HG02981 (cell line): ENCODE measurements around the gene UMODL1.

ENCODE experiments used
- ATAC-seq: cut with Tn5 transposase; IDR thresholded peaks from one replicate; pipeline ENCODE4 v1.9.1; 2021; ENCODE audit warnings: mild to moderate bottlenecking, moderate library complexity; ENCODE audit not compliant: unreplicated experiment

The UMODL1 gene, protein sequence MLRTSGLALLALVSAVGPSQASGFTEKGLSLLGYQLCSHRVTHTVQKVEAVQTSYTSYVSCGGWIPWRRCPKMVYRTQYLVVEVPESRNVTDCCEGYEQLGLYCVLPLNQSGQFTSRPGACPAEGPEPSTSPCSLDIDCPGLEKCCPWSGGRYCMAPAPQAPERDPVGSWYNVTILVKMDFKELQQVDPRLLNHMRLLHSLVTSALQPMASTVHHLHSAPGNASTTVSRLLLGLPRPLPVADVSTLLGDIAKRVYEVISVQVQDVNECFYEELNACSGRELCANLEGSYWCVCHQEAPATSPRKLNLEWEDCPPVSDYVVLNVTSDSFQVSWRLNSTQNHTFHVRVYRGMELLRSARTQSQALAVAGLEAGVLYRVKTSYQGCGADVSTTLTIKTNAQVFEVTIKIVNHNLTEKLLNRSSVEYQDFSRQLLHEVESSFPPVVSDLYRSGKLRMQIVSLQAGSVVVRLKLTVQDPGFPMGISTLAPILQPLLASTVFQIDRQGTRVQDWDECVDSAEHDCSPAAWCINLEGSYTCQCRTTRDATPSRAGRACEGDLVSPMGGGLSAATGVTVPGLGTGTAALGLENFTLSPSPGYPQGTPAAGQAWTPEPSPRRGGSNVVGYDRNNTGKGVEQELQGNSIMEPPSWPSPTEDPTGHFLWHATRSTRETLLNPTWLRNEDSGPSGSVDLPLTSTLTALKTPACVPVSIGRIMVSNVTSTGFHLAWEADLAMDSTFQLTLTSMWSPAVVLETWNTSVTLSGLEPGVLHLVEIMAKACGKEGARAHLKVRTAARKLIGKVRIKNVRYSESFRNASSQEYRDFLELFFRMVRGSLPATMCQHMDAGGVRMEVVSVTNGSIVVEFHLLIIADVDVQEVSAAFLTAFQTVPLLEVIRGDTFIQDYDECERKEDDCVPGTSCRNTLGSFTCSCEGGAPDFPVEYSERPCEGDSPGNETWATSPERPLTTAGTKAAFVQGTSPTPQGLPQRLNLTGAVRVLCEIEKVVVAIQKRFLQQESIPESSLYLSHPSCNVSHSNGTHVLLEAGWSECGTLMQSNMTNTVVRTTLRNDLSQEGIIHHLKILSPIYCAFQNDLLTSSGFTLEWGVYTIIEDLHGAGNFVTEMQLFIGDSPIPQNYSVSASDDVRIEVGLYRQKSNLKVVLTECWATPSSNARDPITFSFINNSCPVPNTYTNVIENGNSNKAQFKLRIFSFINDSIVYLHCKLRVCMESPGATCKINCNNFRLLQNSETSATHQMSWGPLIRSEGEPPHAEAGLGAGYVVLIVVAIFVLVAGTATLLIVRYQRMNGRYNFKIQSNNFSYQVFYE

DNA sequence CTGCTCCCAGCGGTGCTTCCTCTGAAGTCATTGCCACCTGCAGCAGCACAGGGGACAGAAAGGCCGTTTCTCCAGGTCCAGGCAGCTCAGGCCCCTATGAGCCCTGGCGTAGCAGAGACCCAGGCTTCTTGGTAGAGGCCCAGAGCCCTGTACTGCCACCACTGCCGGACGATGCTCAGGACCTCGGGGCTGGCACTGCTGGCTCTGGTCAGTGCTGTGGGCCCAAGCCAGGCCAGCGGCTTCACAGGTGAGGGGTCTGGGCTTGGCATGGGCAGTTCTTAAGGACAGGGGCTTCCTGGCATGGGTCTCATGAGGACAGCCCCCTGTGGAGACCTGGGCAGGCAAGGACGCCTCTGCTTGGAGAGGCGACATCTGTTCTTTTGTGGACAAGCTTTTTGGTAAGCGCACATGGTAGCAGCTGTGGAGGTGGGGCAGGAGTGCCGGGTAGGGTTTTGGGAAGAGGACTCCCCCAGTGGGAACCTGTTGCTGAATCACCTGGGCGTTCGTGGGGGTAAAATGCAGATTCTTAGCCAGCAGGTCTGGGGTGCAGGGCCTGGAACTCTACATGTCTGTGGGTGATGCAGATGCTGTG is at the start of gene UMODL1:
TSS of gene UMODL1 (plus strand) at position 172 of the 592 bp plus-strand sequence. CDS start at position 172, 0 bp downstream.
- ATAC-seq, result no peak

DNA sequence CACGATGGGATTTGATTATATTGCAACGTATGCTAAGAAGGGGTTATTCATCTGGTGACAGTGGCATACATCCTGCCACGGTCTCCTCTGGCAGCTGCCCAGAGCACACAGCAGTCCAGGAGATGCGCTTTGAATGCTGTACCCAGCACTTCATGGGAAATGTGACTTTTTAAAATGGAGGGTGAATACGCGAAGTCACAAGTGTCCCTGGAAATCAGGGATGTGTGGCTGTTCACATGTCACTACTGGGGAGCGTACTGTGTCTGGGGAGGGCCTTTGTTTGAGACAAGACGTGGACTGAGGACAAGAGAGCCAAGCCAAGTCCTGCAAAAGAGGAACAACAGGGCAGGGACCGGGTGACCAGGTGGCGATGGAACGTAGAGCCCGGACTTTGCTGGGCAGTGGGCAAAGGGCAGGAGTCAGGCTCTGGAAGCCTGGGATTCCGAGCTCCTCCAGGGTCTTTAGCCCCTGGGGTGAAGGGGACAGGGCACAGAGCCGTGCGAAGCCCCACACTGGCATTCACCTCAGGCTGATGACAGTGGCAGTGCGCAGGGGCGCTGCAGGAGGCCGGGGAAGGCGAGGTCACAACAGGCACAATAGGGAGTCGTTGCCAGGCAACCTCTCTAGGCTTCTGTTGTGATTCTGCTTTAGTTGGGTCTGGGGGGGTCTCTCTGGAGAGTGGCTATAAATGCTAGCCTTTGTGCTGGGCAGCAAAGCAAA is 49.6 kb upstream of the UMODL1 start:
- ATAC-seq, result no peak

DNA sequence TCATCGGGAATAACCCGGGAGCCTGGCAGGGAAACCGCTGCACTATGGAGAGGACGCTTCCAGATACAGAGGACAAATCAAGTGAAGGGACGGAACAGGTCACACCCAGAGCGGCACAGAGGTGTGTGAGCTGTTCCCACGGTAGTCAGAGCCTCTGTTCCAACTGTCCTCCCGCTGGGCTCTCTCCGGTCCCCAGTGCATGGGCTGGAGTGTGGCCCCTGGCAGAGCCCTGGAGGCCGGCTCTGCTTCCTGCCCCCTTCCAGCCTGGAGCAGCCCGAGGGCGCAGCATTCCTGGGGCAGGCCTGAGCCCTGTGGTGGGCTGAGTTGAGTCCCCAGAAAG is 49.1 kb upstream of the UMODL1 start:
- ATAC-seq, result no peak

DNA sequence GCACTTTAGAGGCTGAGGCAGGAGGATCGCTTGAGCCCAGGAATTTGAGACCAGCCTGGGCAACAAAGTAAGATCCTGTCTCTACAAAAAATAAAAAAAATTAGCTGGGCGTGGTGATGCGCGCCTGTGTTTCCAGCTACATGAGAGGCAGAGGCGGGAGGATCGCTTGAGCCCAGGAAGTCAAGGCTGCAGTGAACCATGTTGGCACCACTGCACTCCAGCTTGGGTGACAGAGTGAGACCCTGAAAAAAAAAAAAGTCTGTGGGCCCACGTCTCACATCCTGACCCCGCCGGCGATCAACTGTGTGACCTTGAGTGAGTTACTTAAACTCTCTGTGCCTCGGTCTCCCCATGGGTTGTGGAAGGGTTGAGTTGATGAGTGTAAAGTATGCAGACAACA is 48.2 kb upstream of the UMODL1 start:
- no peak for ATAC-seq

DNA sequence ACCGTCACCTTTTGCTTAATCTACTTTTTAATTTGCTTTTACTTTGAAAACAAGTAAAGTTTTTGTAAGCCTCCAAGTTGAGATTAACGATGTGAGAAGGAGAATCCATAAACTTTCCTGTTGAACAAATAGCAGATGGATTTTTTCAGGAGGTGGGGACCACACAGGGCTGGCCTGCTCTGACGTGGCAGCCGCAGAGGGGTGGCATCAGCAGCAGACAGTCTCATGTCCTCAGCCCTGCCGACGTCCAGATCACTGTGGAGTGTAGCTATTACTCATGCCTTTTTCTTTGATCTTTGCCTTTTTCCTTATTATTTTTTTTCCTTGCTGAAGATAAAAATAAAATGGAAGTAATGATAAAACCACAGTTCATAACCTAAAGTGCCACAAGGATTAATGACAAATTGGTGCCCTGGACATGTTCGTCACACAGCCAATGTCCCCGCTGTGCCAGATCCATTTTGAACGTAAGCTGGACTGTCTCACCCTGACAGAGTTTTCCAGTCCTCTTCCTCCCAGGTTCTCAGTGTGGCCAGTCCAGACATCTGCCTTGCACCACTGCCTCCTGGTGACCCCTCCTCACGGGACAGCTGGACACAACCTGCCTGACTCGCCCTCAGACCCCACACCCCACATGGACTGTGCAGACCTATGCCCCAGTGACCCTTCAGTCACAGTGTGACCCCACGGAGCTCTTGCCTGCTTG is 45.6 kb upstream of the UMODL1 start:
- no peak for ATAC-seq

DNA sequence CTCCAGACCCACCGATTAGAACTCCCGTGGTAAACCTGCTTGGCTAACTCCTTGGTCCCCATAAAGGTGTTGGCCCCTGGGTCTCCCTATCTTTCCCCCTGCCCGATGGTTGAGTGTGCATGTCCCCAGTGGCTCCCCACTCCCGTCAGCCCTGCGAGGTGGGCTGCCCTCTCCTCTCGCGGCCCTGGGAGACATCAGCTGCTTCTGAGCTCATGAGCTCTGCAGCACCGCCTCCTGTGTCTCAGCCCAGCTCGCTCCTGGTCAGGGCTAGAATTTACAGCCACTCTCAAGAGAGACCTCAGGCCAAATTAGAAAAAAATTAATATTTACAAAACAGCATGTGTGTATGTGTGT is 45.1 kb upstream of the UMODL1 start:
- no peak for ATAC-seq

DNA sequence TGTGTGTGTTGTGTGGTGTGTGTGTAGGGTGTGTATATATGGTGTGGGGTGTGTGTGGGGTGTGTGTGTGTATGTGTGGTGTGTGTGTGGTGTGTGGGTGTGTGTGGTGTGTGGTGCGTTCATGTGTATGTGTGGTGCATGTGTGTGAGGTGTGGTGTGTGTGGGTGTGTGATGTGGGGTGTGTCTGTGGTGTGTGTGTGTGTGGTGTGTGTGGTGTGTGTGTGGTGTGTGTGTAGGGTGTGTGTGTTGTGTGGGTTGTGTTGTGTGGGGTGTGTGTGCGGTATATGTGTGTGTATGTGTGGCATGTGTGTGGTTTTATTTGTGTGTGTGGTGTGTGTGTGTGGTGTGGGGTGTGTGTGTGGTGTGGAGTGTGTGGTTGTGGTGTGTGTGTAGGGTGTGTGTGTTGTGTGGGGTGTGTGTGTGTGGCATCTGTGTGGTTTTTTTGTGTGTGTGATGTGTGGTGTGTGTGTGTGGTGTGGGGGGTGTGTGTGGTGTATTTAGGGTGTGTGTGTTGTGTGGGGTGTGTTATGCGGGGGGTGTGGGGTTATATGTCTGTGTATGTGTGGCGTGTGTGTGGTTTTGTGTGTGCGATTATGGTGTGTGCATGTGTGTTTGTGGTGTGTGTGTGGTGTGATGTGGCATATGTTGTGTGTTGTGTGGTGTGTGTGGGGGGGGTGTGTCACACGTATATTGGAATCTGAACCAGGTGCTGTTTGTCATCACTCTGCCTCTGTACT is 43.9 kb upstream of the UMODL1 start:
- no peak for ATAC-seq

DNA sequence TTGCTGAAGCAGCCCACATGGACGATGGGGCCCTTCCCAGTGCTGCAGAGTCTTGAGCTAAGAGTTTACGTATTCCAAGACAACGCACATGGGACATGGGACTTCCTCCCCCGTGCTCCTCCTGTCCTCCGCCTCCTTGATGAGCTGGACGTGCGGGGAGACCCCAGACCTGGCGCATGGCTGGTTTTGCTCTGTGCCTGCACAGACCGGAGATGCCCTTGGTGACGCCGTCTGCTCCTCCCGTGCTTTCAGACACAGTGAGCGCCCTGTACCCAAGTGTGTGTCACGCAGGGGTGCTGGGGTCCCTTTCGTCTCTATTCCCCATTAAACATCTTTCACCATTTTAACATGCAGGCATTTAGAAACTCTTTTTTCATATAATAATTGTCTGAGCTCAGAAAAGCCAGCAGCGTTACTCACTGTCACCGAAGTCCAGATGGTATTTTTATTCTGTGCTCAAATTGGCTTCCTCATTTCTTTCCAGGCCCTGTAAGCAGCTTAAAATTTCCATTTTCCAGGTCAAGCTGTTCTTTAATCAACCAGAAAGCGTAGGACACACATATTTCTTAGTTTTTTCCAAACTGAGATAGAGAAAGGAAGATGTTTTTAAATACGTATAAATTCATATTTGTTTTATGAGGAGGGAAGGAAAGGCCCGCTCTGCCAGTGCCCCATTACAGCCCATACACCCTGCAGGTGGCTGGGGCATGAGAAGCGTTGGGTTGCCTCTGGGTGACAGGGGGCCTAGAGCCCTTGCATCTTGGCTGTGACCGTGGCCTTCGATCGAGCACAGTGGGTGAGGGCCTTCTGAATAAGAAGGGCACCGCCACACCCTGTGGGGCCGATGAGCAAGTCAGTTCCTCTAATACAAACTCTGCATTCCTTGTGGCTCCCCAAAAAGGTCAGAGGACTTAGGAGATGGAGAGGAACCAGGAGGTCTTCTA is 43.0 kb upstream of the UMODL1 start:
- ATAC-seq, result no peak

DNA sequence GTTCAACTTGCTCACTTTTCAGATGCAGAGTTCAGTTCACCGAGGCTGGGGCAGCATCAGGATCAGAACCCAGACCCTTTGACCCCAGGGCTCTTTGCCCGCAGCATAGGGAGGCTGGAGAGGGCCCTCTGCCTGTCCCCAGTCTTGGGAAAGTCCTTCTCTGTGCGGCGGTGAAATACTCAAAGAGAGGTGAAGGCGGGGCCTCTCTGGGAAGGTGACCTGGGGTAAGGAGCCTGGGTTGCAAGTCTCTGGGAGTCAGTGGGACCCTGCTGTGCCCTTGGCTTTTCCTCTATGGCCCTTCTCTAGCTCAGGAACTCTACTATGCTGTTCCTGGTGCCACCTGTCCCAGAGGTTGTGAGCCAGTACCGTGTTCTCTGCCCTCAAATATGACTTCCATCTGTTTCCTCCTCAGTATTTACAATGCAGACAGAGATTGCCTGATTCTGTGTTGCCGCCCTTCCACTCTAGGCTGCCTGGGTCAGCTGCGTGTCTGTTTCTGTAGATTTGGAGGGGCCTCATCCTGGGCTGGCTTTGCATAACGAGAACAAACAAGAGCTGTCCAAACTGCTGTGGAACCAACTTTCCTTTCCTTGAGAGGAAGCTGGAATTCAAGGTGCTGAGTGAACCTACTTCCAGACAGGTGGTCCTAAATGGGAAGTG is 42.2 kb upstream of the UMODL1 start:
- ATAC-seq, result no peak

DNA sequence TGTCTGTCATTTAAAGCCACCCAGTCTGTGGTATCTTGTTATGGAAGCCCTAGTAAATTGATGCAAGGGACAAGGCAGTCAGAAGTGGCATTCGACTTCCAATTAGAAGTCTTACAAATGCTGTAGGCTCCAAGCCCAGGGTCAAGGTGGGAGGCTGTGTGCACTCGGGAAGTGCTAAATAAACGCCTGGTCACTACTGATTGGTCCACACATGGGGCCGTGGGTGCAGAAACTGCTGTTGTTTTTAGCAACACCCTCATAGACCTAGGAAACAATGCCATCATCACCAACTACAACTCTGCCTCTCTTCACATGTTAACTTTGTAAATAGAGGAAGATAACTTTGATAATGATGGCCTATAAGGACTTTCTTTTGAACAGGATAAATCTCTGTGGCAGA is 40.8 kb upstream of the UMODL1 start:
- ATAC-seq, result no peak

DNA sequence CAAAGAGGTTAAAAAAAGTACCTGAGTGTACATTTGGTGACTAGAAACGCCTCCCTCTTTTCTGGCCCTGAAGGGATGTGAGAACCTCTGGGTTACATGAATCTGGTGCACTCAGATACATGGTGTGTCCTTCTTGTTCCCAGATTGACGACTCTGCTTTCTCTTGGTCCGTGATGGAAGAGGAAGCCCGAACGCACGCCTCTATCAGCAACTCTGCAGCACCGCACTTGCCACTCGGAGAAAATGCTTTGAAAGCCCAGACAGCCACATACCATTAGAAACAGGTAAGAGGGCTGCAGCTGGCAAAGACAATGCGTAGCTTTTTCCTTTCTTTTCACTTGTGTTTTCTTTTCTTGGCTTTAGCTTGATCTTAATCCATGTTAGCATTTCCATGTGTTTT is 39.9 kb upstream of the UMODL1 start:
- no peak for ATAC-seq

DNA sequence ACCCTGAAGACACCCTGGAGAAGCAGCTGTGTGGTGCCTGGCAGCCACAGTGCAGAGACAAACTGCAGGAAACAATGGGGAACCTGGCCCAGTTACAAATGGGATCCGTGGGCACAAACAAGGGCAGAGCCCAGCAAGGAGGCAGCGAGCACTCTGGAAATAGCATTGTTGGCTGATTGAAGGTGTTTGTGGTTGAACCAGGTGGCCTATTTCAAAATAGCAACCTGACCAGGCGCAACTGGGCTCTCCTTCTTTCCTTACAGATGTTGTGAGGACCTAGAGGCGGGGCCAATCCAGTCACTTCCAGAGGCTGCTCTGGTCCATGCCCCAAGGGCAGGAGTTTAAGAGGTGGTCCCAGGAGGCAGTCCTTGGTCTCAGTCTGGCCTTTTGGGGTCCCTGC is 39.3 kb upstream of the UMODL1 start:
- no peak for ATAC-seq

DNA sequence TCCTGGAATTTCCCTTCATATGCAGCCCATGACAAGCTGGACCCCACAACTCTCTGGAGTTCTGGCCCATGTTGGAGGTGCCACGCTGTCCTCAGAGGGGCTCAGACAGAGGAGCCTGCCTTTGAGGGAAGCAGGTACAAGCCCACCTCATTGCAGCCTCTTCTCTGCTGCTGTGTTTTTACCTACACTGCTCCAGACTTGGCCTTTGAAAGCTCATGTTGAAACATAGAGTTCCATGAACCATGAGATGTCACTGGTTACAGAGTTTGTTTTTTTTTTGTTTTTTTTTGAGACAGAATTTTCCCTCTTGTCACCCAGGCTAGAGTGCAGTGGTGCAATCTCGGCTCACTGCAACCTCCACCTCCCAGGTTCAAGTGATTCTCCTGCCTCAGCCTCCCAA is 38.9 kb upstream of the UMODL1 start:
- ATAC-seq, result no peak

DNA sequence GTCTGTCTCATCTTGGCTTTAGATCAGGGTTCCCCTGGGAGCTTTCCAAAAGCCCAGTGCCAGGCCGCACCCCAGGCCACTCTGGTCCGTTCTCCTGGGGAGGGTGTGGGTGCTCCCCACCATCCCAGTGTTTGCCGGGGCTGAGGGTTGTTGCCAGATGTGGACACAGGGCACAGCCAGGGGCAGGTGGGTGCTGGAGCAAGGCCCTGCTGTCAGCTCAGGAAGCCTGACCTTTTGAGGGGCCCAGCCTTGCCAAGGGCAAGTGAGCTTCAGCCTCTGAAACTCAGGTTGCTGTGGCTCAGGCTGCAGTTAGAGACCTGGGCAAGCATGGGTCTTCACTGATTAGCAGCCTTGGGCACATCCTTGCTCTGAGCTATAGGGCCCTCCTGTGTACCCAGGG is 38.1 kb upstream of the UMODL1 start:
- ATAC-seq, result no peak

DNA sequence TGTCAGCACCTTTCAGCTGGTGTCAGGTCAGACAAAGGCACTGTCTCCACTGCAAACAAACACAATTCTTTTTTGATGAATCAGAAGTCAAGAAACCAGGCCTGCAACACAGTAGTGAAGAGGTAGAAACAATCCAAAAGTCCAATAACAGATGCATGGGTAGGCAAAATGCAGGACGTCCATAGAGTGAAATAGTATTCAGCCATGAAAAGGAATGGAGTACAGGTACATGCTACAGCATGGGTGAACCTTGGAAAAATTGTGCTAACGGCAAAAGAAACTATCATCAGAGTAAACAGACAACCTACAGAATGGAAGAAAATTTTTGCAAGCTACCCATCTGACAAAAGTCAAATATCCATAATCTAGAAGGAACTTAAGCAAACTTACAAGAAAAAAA is 34.8 kb upstream of the UMODL1 start:
- no peak for ATAC-seq

DNA sequence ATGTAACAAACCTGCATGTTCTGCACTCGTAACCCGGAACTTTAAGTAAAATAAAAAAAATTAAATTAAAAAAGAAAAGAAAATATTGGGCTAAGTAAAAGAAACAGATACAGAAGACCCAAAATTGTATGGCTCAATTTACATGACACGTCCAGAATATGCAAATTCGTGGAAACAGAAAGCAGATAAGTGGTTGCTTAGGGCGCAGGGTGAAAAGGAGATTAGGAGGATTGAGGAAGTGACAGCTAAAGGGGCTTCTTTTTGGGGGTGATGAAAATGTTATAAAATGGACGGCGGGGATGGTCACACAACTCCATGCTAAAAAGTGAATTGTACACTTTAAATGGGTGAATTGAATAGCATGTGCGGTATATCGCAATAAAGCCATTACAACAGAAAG is 33.6 kb upstream of the UMODL1 start:
- no peak for ATAC-seq

DNA sequence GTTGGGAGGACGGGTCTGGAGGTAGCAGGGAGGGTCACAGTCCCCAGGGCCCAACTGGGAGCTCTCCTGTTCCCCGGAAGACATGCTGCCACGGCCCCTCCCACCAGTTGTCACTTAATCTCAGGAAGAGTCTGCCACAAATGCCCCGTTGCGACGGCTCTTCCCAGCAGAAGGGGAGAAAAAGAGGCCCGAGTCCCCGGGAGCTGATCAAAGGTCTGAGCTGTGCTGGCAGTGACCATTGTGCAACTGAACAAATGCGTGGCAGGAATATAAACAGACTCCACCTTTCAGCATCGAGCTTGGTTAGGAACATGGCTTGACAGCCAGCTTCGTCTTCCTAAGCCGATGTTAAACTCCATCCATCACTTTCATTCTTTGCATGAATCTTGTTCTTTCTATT is 33.2 kb upstream of the UMODL1 start:
- ATAC-seq, result no peak
